Body of pancreas (tissue), 4 donors: ENCODE measurements around the gene RUSF1. TPM values are rescaled to one million over a fixed set of nuclear protein-coding genes. Genes with fewer than 3 reads are reported as not detected.
"Not testable (repeated sequence)": the region's sequence is repeated elsewhere in the genome, so short reads cannot be mapped to it uniquely, and the experiment has no call there.

Experiments
- ATAC-seq: fragments of 150-250 bp; one replicate; pipeline ENCODE4 v1.9.1; 2016
- DNase-seq, 4 donors: peaks; one replicate each; pipeline ENCODE4 v3.0.0-alpha.2; 2019
- H3K27ac ChIP-seq, 4 donors: fragments of 200-600 bp; sonication (generic); 1 replicate in 3 of 4; 2 replicates in 1 of 4; pipeline versions ENCODE4 v1.5.1 to v1.6.1; 2016 to 2019; ENCODE audit warnings: mild to moderate bottlenecking in 1 of 4, mixed read lengths in 1 of 4, moderate library complexity in 1 of 4
- H3K27me3 ChIP-seq, 2 donors: fragments of 200-600 bp; sonication (generic); one replicate each; pipeline ENCODE4 v1.6.0; 2016; ENCODE audit warnings: mild to moderate bottlenecking in 1 of 2
- H3K36me3 ChIP-seq, 2 donors: fragments of 200-600 bp; sonication (generic); replicated peaks in 1 of 2; 2 replicates each; pipeline ENCODE4 v1.5.1; 2016; ENCODE audit warnings: low read depth in 2 of 2; ENCODE audit not compliant: insufficient read depth in 1 of 2
- H3K4me1 ChIP-seq: fragments of 200-600 bp; sonication (generic); one replicate; pipeline ENCODE4 v1.6.0; 2016
- H3K4me3 ChIP-seq, 2 donors: fragments of 200-600 bp; sonication (generic); 1 replicate in 1 of 2; 2 replicates in 1 of 2; pipeline ENCODE4 v1.5.1; 2016 to 2019
- H3K9me3 ChIP-seq, 3 donors: fragments of 200-600 bp; sonication (generic); 1 replicate in 2 of 3; 2 replicates in 1 of 3; pipeline ENCODE4 v1.5.1; 2016
- CTCF ChIP-seq, 7 experiments: fragments of 450-650 bp in 4 of 7; fragments of 200-600 bp in 3 of 7; sonication (generic) in 3 of 7; IDR thresholded peaks; one replicate each; pipeline ENCODE4 v1.5.1; 2016 to 2019; ENCODE audit warnings: antibody characterized with exemption in 7 of 7
- POLR2A ChIP-seq, 3 donors: fragments of 450-650 bp; IDR thresholded peaks; one replicate each; pipeline ENCODE4 v1.6.1; 2016; ENCODE audit warnings: antibody characterized with exemption in 3 of 3, mild to moderate bottlenecking in 2 of 3
- WGBS, 2 donors: methylation state at CpG; one replicate each; pipeline ENCODE4 v1.1.5; 2017; 5-methylcytosine and 5-hydroxymethylcytosine counted together
- intact Hi-C: fragments of 100-400 bp; cut with DNase I; formaldehyde crosslinking; loops from one replicate; pipeline ENCODE4 v1.15.1; 2023
- total RNA-seq, 2 donors: library from RNA; depleted of rRNA; stranded (reverse); fragments of >200 nt; gene quantifications; one replicate each; pipeline ENCODE4 v1.1.0, GENCODE V29; 2016

Gene RUSF1
- total RNA-seq, 2 donors from 2014 or later, result 72.9 to 77.5 TPM

- Histone ChIP-seq H3K27ac (no peak overlapping the region), H3K36me3 (no peaks in the 10 kb centered on the region), H3K4me1 (peaks cover 28% of the 10 kb centered on the region), H3K4me3 (no peak overlapping the region), H3K27me3 (no peaks in the 10 kb centered on the region), H3K9me3 (no peaks in the 10 kb centered on the region)
- TF ChIP-seq POLR2A (IDR thresholded peaks at IDR 0.05), result no peak
- TF ChIP-seq CTCF (IDR thresholded peaks at IDR 0.05), result no peak
- no peak for DNase-seq
- WGBS, 2 donors, result 60 to 97% methylated on average over 1 to 5 of the region's 5 CpGs
- ATAC-seq, result no peak
- intact Hi-C loops, result no loop called here
Measured at GRCh38 chr16:31486045-31486444, 22.1 kb downstream of the RUSF1 start.

DNA sequence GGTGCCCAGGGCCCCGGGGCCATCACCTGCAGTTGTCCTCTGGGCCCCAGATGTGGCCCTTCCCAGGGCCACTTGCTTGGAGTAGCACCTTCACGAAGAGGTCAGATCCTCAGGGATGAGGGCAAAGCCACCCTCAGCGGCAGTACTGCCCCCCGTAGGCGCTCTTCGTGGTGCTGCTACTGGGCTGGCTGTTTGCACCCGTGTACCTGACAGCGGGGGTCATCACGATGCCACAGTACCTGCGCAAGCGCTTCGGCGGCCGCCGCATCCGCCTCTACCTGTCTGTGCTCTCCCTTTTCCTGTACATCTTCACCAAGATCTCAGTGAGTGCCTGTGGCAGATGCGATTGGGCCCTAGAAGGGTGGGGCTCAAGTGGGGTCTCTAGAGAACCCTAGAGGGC, 22.6 kb downstream of the RUSF1 start:
- peaks cover 28% of the 10 kb centered on the region for H3K4me1 ChIP-seq
- no peaks in the 10 kb centered on the region for H3K9me3 ChIP-seq
- H3K4me3 ChIP-seq, result no peak overlapping the region
- WGBS, 2 donors, result 89 to 94% methylated on average over 11 to 17 of the region's 17 CpGs
- ATAC-seq (no peak), DNase-seq (no peak)
- no peaks in the 10 kb centered on the region for H3K36me3 ChIP-seq
- intact Hi-C loops, result no loop called here
- no peaks in the 10 kb centered on the region for H3K27me3 ChIP-seq
- TF ChIP-seq POLR2A (IDR thresholded peaks at IDR 0.05) (no peak), CTCF (IDR thresholded peaks at IDR 0.05) (no peak)
- H3K27ac ChIP-seq, result peak overlapping the region in 1 of 4 donors; percentile 60

- ATAC-seq, result peak; percentile 49
- no peaks in the 10 kb centered on the region for H3K36me3 ChIP-seq
- no peaks in the 10 kb centered on the region for H3K9me3 ChIP-seq
- H3K27me3 ChIP-seq, result no peaks in the 10 kb centered on the region
- peaks cover 28% of the 10 kb centered on the region for H3K4me1 ChIP-seq
- no peak overlapping the region for H3K4me3 ChIP-seq
- DNase-seq, result peak in 3 of 4 donors; percentile 45 to 72 (median 64)
- intact Hi-C loops, result no loop called here
- WGBS, 2 donors, result 51 to 64% methylated on average over 7 to 14 of the region's 14 CpGs
- peak in 1 of 3 donors; percentile 29 for TF ChIP-seq POLR2A (IDR thresholded peaks at IDR 0.05)
- no peak for TF ChIP-seq CTCF (IDR thresholded peaks at IDR 0.05)
- peak overlapping the region; percentile 25 to 64 (median 57) for H3K27ac ChIP-seq
Measured at GRCh38 chr16:31484491-31485171, 23.6 kb downstream of the RUSF1 start.

DNA sequence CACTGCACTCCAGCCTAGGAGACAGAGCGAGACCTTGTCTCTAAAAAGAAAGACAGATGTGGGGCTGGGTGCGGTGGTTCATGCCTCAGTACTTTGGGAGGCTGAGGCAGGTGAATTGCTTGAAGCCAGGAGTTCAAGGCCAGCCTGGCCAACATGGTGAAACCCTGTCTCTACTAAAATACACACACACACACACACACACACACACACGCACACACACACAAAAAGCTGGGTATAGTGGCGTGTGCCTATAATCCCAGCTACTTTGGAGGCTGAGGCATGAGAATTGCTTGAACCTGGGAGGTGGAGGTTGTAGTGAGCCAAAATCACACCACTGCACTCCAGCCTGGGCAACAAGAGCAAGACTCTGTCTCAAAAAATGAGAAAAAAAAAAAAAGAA, 24.1 kb downstream of the RUSF1 start:
- H3K4me3 ChIP-seq, DNase-seq, intact Hi-C loops, ATAC-seq, H3K27me3 ChIP-seq, H3K36me3 ChIP-seq, H3K9me3 ChIP-seq: not testable (repeated sequence)
- H3K27ac ChIP-seq, result peak overlapping the region in 1 of 4 donors; percentile 60
- WGBS, 2 donors, result 87 to 93% methylated on average over 4 of the region's 4 CpGs
- peaks cover 26% of the 10 kb centered on the region for H3K4me1 ChIP-seq

- H3K27me3 ChIP-seq, result no peaks in the 10 kb centered on the region
- no peaks in the 10 kb centered on the region for H3K36me3 ChIP-seq
- no peak within 1 kb of the TSS for H3K4me3 ChIP-seq
- peaks cover 20% of the 10 kb centered on the region for H3K4me1 ChIP-seq
- TF ChIP-seq CTCF (IDR thresholded peaks at IDR 0.05) (no peak), POLR2A (IDR thresholded peaks at IDR 0.05) (no peak)
- ATAC-seq, result no peak
- H3K27ac ChIP-seq, result peak within 1 kb of the TSS in 1 of 4 donors; percentile 60
- 88 to 91% methylated on average over 4 of the region's 4 CpGs for WGBS, 2 donors
- intact Hi-C loops, result no loop called here
- H3K9me3 ChIP-seq, result no peaks in the 10 kb centered on the region
- no peak for DNase-seq
Measured at GRCh38 chr16:31483081-31483480, 25.1 kb downstream of the RUSF1 start, which contains the start of gene SLC5A2. SLC5A2 (plus strand) TSS chr16:31483123; CDS start chr16:31483137, 14 bp downstream.
